NCI-H2107 (cell line): ENCODE data around the gene FXYD6.
"Not testable (repeated sequence)": the region's sequence is repeated elsewhere in the genome, so short reads cannot be mapped to it uniquely, and the experiment has no call there.

ENCODE experiments used
- DNase-seq: peaks from one replicate; lab custom pipeline; 2025; lab: John Stamatoyannopoulos, UW

Gene FXYD6, protein sequence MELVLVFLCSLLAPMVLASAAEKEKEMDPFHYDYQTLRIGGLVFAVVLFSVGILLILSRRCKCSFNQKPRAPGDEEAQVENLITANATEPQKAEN

DNA sequence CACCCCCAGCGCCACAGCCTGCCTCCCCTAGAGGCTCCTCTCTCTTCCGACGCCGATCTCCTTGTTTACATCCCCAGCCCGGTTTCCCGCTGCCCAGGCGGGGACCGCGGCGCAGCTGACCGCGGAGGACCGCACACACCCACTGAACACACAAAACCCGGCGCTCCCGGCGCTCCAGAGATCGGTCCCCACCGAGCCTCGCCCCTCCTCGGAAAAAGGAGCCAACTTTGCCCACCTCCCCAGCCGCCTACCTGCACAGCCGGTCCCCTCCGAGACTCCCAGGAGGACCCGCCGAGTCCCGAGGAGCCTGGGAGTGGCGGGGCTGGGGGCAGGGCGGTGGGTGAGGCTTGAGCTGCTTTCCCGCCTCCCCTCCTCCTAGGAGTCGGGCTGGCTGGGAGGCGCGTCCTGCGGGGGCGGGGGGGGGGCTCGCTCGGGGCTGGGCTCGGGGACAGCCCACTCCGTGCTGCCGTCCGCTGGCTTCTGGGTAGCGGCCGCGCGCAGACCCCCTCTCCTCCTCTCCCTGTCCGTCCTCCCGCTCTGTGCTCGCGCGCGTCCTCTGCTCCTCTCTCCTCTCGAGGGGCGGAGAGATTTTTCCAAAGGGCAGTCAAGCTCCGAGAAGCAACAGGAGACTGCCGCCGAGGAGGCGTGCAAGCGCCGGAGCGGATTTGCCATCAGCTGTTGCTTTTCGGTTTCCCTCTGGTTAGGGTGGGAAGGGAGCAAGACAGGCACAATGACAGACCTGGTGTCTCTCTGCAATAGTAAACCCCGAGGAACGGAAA is at the start of gene FXYD6:
Gene FXYD6, minus strand, starts transcription at position 318 of the 779 bp plus-strand sequence. CDS start 33,882 bp downstream, outside the sequence.
- peak; percentile 64 for DNase-seq

DNA sequence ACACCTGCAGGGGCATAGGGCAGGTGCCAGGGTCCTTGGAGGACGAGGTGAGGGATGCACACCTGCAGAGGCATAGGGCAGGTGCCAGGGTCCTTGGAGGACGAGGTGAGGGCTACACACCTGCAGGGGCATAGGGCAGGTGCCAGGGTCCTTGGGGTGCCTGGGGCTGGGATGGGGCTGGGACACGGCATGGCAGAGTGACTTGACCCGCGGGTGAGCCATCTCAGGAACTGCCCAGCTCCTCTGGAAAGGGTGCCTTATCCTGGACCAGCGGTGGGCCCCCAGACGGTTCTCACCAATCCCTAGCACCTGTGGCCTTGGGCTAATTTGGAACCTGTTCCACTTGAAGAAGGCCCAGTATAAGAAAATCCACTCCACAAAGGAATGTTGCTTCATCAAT is 49.7 kb upstream of the FXYD6 start:
- DNase-seq = not testable (repeated sequence)

DNA sequence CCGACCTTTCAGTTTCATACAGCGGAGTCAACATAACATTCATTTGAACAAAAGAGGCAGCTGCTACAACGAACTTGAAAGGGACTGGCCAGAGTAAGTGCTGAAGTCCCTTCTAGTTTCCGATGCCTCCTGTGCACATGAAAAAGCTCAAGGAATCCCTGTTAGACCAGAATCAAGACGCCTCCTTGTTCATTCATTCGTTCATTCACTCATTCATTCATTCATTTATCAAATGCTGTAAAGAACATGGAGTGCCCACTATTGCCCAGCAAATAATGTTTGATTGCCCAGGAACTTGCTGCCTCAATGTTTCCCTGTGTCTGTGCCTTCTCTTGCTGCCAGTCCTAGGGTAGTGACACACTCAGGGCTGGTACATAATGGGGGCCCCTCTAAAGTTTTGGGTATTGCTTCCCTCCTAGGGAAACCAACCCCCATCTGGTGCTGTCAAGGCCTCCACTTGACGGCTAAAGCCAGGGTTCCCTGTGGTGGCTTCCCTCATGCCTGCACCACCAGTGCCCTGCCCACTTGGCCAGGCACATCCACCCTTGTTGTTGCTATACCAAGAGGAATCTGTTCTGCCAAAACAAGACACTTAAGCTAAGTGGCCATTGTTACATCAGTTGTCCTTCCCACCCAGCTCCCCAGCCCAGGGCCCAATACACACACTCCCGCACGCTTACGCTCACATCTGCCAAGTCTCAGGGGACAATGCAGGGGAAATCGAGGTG is 48.9 kb upstream of the FXYD6 start:
- peak; percentile 32 for DNase-seq

DNA sequence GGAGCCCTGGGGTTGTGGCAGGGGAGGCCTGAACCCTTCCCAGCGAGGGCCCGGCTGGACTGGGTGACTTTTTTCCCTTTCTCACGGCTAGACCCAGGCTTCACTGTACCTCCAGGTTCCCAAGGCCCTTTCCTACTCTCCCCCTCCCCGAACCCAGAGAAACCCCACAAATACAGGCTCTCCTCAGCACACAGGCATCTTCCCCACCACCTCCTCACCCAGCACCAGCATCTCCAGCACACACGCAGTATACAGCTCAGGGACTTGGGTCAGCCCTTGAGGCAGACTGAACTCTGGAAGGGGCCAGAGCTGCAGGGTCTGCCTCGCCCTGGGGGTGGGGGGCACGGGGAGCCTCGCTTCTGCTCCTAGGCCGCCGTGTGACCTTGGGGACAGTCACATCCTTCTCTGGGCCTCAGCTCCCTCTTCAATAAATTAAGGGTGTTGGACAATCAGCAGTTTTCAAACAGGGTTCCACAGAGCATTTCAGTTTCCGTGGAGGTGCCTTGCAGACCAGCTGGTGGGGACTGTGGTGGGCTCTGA is 48.2 kb upstream of the FXYD6 start:
- DNase-seq = no peak

DNA sequence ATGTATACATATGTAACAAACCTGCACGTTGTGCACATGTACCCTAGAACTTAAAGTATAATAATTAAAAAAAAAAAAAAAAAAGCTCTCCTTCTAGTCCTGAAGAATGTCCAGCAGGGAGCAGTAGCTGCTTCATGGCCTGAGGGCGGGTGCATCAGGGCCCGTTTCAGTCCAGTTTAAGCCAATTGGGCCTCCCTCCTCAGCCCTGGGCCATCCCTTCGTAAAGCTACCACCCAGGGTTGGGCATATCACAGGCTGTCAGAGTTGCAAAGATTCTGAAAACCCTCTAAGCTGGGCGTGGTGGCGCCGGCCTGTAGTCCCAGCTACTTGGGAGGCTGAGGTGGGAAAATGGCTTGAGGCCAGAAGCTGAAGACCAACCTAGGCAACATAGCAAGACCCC is 47.3 kb upstream of the FXYD6 start:
- DNase-seq = no peak

DNA sequence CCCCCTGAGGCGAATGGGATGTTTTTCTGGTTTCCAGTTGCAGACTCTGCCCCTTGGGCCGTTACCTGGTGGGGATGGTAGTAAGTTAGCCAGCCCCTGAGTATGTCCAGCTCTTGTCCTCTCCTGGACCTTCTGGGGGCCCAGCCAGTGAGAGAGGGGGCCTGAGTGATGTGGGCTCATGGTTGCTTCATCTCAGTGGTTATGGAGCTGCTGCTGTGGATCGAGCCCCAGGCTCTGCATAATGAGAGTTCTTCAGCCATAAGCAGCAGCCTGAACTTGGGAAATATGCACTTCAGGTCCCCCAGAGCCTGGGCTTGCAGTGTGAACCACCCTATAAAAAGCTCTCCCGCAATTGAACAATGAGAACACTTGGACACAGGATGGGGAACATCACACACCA is 46.8 kb upstream of the FXYD6 start:
- no peak for DNase-seq

DNA sequence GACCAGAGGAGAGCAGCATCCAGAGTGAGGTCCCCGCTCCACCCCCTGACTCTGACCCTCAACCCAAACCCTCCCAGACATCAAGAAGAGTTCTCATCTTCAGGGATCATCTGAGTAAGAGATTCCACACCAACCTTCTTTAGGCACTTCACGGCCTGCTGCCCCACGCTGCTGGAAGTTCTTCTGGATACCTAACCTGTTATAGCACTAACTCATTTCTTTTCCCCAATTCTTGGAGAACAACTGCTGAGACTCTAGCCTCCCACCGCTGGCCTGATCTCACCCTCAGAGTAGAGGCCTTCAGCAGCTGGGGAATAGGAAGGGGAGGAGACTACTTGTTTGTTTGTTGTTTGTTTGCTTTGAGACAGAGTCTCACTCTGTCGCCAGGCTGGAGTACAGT is 45.4 kb upstream of the FXYD6 start:
- DNase-seq = no peak

DNA sequence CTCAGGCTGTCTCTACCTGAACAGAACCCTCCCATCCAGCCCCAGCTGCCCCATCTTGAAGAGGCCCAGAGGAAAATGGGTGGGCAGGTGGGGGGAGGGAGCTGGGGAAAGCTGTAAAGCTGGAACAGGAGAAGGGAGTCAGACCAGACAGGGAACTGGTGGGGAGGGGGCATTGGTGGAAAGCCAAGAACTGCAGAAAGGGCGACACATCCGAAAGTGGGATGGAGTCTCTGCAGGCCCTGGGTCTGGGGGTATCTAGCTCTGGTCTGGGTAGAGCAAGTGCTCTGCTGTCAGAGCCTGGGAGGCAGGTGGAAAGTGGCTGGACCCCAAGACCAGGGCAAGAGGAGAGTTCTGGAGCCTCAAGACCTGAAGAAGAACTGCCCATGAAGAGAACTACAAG is 45.0 kb upstream of the FXYD6 start:
- no peak for DNase-seq

DNA sequence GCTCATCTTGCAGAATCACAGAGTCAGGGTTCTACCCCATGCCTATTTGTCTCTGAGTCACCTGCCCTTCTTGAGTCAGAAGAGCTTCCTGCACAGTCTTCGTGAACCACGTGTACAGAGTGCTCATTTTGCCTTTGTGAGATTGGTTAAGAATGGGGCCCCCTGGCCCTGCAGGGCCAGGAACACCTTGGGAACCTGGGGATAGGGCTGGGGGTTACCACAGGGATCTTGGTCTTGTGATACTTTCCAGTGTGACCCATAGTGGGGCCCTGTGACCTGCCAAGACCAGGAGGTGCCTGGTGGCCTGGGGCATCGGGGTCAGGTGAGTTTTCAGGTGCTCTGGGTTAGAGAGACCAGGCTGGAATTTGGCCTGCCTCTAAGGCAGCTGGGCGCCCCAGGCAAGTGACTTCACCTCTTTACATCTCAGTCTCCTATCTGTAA is 43.3 kb upstream of the FXYD6 start:
- no peak for DNase-seq

DNA sequence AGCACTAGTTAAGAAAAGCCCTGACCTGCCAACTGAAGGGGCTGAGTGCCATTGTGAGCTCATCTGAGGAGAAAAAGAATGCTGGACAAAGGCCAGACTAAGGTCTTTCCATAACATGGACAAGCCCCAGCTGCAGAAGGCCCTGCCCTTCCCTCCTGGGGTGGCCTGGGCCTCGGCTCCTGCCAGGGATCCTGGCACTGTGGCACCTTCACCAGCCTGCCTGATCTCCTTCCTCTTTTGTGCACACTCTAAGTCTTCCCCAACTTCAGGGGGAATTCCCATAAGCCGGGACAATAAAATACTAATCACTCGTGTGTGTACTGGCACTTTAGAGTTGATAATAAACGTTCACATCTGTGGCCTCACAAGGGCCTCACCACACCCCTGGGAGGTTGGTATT is 42.9 kb upstream of the FXYD6 start:
- DNase-seq = no peak

DNA sequence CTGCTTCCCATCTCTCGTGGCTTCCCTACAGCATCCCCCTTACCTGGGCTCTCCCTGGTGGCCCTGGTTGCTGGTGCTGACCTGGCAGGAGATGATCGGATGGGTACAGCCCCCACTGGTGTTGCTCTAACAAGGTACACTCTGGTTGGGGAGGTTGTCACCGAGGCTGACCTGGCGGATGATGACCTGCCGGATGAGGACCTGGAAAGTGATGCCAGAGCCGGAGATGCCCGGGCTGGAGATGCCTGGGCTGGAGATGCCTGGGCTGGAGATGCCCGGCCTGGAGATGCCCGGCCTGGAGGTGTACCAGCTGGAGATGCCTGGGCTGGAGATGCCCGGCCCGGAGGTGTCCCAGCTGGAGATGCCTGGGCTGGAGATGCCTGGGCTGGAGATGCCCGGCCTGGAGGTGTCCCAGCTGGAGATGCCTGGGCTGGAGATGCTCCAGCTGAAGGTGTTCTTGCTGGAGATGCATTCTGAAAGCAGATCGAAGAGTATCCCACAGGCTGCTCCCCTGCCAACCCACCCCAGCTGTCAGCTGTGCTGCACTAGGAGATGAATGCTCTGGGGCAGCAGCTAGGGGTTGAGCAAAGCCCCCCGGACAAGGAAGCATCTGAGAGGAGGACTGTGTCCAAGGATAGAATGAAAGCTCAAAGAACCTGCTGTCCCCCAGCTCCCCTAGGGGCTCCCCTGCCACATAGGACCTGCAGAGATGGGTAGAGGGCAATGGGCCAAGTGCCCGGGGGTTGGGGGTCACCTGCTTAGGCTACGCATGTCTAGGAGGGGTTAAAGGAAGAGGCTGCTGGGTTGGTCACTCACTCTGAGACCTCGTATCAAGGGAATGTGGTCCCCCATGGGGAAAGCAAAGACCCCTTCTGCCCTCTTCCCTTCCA is 42.2 kb upstream of the FXYD6 start:
- DNase-seq = no peak

DNA sequence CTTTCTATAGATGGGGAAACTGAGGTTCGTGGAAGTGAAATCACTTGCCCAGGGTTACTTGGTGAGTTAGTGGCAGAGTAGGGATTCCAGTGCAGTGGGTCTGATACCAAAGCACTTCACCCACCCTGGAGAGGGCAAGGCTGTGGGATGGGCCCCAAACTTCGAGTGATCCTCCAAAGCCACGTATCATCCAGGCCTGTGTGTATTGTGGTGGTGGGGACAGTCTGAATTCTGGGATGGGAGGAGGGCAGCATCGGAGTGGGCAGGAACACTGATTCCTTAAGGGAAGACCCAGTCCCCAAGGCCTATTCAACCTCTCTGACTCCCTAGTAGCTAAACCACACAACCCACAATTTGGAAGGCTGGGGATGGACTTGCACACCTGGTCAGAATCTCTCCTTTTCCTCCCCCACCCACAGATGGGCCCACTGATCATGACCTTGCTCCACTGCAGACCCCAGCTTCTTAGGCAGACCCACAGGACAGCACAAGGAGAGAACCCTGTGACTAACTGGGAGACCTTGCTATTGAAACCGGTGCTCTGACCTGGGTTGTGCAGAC is 41.2 kb upstream of the FXYD6 start:
- DNase-seq = no peak

DNA sequence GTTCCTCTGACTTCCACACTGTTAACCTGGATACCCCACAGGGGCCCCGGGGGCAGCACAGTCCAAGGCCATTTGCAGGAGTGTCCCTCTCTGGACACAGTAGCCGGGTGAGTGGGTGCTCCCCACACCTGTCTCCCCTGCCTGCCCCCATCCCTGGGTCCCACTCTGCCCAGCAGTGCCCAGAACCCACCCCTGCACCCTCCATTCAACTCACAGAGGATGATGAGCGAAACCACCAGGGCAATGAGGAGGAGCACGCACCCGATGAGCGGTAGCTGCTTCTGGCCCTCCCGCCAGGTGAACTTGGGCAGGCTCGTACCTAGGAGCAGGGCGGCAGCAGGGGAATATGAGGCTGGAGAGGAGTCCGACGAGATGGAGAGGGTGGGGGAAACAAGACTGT is 40.5 kb upstream of the FXYD6 start:
- DNase-seq = no peak

DNA sequence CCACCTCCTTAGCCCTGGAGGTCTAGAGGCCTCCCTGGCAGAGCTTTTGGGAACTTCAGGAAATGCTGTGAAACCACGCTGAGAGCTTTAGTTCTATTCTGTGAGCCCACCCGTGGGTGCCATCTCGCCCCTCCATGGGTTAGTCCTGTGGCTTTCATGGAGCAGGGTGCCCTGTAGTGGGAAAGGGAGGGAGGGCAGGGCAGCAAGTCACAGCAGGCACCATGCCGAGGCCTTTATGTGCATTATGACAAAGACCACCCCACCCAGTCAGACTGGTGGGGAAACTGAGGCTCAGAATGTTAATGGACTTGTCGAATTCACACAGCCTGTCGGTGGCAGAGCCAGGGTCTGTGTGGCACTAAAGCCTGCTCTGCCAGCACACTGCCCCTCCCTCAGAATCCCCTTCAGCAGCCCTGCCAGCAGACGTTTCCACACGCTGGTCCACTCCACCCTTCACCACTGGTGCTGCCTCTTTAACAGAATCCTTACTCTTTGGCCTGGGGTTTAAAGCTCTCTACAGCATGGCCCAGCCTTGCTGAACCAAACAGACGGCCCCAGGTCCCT is 39.3 kb upstream of the FXYD6 start:
- no peak for DNase-seq

DNA sequence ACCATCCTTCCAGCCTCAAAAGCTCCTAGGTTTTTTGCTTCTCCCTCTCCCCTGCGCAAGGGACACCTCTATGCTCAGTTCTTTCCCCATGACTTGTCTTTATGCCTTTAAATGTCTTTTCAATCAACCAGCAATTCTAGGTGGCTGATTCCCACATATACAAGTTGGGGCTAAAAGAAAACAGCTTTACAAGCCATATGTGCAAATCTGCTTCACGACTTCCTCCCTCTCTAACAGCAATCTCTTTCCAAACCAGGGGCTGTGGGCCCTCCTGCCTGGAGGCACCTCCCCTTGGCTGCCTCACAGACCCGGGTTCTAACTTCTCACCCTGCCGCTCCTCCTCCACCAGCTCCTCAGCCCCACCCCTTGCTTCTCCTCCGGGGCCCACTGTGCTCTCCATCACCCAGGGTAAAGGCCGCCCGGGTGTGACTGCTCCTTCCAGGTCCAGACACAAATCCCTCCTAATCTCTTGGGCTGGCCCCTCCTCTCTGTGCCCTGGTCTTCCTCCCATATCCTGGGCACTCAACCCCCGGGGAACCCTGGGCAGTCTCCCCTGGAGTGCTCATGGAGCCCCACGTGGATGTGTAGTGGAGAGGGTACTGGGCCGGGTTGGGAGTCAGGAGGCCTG is 38.6 kb upstream of the FXYD6 start:
- no peak for DNase-seq

DNA sequence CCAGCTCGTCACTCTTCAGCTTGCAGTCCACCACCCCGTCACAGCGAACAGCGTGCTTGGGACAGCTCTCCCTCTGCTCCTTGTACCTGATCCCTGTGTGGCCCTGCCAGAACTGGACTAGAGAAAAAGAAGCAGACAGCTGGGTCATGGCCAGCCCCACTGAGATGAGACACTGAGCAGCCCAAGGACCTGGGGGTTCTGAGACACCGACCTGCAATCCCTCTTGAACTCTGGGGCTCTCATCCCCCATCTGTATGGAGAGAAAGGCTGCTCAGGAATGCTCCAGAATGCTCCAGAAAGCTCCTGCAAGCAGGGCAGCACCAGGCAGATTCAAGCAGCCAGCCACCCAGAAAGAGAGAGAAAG is 37.9 kb upstream of the FXYD6 start:
- DNase-seq = no peak

DNA sequence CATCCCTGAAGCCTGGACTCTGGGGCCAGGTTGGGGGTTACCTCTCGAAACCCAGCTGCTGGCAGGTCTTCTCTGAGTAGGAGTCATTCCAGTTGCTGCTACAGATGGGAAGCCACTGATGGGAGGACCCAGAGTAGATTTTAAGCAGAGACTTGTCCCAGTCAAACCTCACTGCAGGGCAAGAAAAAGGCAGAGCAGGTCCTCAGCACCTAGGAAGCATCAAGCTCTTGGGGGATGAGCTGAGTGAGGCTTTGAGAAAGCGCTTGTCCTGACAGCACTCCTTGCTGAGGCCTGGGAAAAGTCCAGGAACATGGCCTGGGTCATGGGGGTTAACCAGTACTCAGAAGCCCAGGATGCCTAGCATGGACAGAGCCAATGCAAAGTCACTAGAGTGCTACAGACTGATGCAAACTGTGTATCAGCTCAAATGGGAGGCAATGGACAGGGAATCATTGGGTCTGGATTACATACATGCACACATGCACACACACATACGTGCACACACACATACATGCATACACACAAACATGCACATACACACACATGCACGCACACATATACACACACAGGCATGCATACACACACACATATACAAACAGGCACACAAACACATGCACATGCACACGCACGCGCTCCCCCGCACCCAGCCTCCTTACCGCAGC is 37.4 kb upstream of the FXYD6 start:
- no peak for DNase-seq

DNA sequence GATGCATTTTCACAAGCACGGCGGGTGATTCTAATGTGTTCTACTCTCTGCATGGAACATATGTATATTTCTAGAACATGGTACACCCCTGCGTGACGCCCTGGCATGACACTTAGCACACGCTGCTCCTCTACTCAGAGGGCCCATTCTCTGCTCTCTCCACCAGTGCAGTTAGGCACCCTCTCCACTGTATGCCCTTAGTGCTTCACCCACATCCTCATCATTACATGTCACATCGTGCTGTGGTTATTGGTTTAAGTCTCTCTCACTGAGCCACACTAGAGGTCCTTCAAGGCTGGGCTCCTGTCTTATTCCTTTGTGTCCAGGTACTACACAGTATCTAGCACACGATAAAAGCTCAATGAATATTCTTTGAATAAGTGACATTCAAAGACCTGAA is 36.0 kb upstream of the FXYD6 start:
- DNase-seq = no peak

DNA sequence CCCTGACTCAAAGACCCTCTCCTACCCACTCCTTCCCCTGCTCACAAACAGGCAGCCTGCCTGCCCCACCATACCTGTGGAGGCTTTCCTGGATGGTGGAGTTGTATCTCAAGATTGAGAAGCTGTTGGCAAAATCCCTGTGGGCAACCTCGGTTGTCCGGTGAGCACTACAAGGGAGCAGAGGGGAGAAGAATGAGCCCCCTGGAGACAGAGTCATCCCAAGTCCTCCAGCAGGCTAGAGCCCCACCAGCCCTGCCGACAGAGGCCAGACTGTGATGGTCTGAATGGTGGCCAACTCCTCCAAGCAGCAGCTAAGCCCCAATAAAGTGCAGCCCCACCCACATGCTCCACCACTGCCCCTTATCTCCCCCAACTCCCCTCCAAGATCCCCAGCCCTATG is 35.2 kb upstream of the FXYD6 start:
- DNase-seq = no peak

DNA sequence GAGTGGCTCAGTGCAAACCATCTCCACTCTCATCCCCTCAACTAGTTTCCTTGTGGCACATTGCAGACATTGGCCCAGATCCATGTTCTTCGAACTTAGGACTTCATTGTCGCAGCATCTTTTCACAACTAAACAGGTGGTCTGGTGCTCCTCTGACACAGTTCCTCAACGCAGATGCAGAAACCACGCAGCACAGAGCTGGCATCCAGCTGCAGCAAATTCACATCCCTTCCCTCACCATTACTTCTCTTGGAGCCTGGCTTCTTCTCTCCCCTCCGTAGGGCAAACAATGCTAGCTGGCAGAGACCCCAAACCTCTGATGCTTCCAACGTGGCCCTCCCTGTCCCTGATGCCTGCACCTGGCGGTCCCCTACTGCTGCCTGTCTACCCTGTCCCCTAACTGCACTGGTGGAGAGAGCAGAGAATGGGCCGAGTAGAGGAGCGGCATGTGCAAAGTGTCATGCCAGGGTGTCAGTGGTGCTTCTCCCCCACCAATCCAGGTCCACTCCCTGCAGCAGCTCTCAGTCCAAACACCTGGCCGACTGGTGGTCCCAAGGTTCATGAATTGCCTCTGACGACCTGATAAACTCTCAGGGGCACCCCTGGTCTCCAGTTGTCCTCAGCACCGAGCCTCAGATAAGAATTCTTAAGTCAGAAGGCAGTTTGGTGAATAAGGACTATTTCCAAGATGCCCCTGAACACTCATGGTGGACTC is 34.6 kb upstream of the FXYD6 start:
- DNase-seq = no peak
